Esophagus muscularis mucosa (tissue), 4 donors: ENCODE results near the gene SIAH3. TPM values are rescaled to one million over a fixed set of nuclear protein-coding genes. Genes with fewer than 3 reads are reported as not detected.

Source experiments
- DNase-seq: peaks from one replicate; pipeline ENCODE4 v3.0.0-alpha.2; 2017; ENCODE audit errors: extremely low spot score
- H3K27ac ChIP-seq, 4 donors: fragments of 200-600 bp; sonication (generic); replicated peaks in 1 of 4; 1 replicate in 3 of 4; 2 replicates in 1 of 4; pipeline ENCODE4 v1.5.1; 2016 to 2019; ENCODE audit warnings: mild to moderate bottlenecking in 1 of 4
- H3K27me3 ChIP-seq, 4 donors: fragments of 200-600 bp; sonication (generic); one replicate each; pipeline versions ENCODE4 v1.5.1 to v1.6.0; 2016 to 2019
- H3K36me3 ChIP-seq, 4 donors: fragments of 200-600 bp; sonication (generic); one replicate each; pipeline ENCODE4 v1.5.1; 2016 to 2019
- H3K4me1 ChIP-seq, 4 donors: fragments of 200-600 bp; sonication (generic); one replicate each; pipeline ENCODE4 v1.5.1; 2016 to 2019
- H3K4me3 ChIP-seq, 4 donors: fragments of 200-600 bp; sonication (generic); 1 replicate in 2 of 4; 2 replicates in 2 of 4; pipeline ENCODE4 v1.5.1; 2016 to 2019; ENCODE audit warnings: mild to moderate bottlenecking in 4 of 4, moderate library complexity in 1 of 4
- H3K9me3 ChIP-seq, 4 donors: fragments of 200-600 bp; sonication (generic); 1 replicate in 3 of 4; 2 replicates in 1 of 4; pipeline ENCODE4 v1.5.1; 2016 to 2019
- EP300 ChIP-seq: sonication (generic); formaldehyde crosslinking; IDR thresholded peaks from one replicate; pipeline ENCODE4 v1.6.1; 2017; ENCODE audit warnings: antibody characterized with exemption
- POLR2A ChIP-seq: fragments of 450-650 bp; IDR thresholded peaks from one replicate; pipeline ENCODE4 v1.6.1; 2017; ENCODE audit warnings: antibody characterized with exemption, moderate library complexity, mild to moderate bottlenecking, low read depth
- POLR2AphosphoS5 ChIP-seq, 2 donors: sonication (generic); formaldehyde crosslinking; IDR thresholded peaks; one replicate each; pipeline ENCODE4 v1.6.1; 2017; ENCODE audit warnings: antibody characterized with exemption in 2 of 2
- WGBS: methylation state at CpG from one replicate; pipeline ENCODE4 v1.1.5; 2018; 5-methylcytosine and 5-hydroxymethylcytosine counted together
- intact Hi-C: fragments of 100-400 bp; cut with DNase I; formaldehyde crosslinking; loops from one replicate; pipeline ENCODE4 v1.15.1; 2023
- total RNA-seq, 4 donors: library from RNA; depleted of rRNA; stranded (reverse); fragments of >200 nt; gene quantifications; one replicate each; pipeline versions ENCODE4 v1.1.0 to v1.2.1, GENCODE V29; 2016
- TF ChIP-seq, protein P1 (sequence below), 3 experiments: fragments of 200-600 bp in 2 of 3; fragments of 450-650 bp in 1 of 3; sonication (generic) in 2 of 3; IDR thresholded peaks; one replicate each; pipeline ENCODE4 v1.5.1; 2017 to 2019; ENCODE audit warnings: antibody characterized with exemption in 3 of 3, mild to moderate bottlenecking in 2 of 3, moderate library complexity in 1 of 3

SIAH3 gene
- total RNA-seq, 4 donors from 2014 or later: not detected

GRCh38 chr13:45742985-45743384 lies 108.6 kb downstream of the SIAH3 start:
- no peaks in the 10 kb centered on the region for H3K36me3 ChIP-seq
- H3K9me3 ChIP-seq: no peaks in the 10 kb centered on the region
- H3K4me3 ChIP-seq: no peak overlapping the region
- TF ChIP-seq EP300 (no peak), POLR2A (no peak), POLR2AphosphoS5 (IDR thresholded peaks at IDR 0.05) (no peak)
- TF ChIP-seq, protein P1, sequence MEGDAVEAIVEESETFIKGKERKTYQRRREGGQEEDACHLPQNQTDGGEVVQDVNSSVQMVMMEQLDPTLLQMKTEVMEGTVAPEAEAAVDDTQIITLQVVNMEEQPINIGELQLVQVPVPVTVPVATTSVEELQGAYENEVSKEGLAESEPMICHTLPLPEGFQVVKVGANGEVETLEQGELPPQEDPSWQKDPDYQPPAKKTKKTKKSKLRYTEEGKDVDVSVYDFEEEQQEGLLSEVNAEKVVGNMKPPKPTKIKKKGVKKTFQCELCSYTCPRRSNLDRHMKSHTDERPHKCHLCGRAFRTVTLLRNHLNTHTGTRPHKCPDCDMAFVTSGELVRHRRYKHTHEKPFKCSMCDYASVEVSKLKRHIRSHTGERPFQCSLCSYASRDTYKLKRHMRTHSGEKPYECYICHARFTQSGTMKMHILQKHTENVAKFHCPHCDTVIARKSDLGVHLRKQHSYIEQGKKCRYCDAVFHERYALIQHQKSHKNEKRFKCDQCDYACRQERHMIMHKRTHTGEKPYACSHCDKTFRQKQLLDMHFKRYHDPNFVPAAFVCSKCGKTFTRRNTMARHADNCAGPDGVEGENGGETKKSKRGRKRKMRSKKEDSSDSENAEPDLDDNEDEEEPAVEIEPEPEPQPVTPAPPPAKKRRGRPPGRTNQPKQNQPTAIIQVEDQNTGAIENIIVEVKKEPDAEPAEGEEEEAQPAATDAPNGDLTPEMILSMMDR (IDR thresholded peaks at IDR 0.05): no peak
- WGBS: 90% methylated on average over 5 of the region's 5 CpGs
- intact Hi-C loops: no loop called here
- H3K4me1 ChIP-seq: no peaks in the 10 kb centered on the region
- no peaks in the 10 kb centered on the region for H3K27me3 ChIP-seq
- H3K27ac ChIP-seq: no peak overlapping the region
- no peak for DNase-seq

DNA sequence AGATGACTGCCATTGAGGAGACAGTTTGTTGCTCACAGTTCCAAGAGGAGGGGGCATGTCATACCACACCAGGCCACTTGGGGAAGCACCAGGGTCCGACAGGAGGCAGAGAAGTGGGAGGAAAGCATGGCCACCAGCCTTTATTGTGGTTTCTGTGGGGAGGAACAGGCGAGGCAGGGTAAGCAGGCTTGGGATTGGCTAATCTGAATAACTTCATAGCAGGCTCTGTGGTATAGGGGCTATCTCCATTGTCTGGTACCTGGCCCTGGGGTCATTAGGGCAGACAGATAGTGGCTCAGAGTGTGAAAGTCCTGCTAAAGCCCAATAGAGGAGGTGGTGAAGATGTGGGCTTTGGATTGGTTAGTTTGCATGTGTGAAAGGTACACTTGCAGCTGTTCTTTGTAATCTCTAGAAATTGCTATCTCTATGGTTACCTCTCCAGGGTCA lies 114.0 kb downstream of the SIAH3 start:
- WGBS: 63% methylated on average over 2 of the region's 2 CpGs
- Histone ChIP-seq H3K36me3 (no peaks in the 10 kb centered on the region), H3K9me3 (peaks cover 0 to 4% (median 0%) of the 10 kb centered on the region in 4 donors), H3K27ac (no peak overlapping the region), H3K27me3 (peaks cover 0 to 6% (median 0%) of the 10 kb centered on the region in 4 donors), H3K4me1 (no peaks in the 10 kb centered on the region), H3K4me3 (no peak overlapping the region)
- no peak for DNase-seq
- TF ChIP-seq, protein P1 (IDR thresholded peaks at IDR 0.05): no peak
- TF ChIP-seq POLR2A: no peak
- TF ChIP-seq POLR2AphosphoS5 (IDR thresholded peaks at IDR 0.05): no peak
- no peak for TF ChIP-seq EP300
- intact Hi-C loops: no loop called here

DNA sequence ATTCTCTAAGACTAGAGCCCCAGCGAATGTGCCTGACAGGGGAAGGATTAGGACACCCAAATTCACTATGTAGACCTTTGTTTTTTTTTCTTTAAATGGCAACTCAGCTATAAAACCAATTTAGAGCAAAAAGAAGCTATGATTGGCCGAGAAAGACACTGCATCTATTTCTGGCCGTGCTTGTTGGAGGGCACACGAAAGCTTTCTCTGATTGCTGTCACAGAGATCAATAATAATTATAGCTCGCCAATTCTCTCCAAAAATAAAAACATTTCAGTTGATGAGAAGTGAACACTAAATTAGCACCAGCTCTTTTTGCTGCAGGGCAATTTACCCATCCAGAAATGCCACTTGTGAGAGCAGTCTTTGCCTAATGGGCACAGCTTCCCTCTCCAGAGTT lies 118.2 kb downstream of the SIAH3 start:
- DNase-seq: no peak
- H3K27me3 ChIP-seq: peaks cover 0 to 13% (median 0%) of the 10 kb centered on the region in 4 donors
- H3K9me3 ChIP-seq: peaks cover 0 to 4% (median 0%) of the 10 kb centered on the region in 4 donors
- no peaks in the 10 kb centered on the region for H3K4me1 ChIP-seq
- no peaks in the 10 kb centered on the region for H3K36me3 ChIP-seq
- no peak overlapping the region for H3K4me3 ChIP-seq
- H3K27ac ChIP-seq: no peak overlapping the region
- WGBS: 86% methylated on average over 5 of the region's 5 CpGs
- no peak for TF ChIP-seq POLR2AphosphoS5 (IDR thresholded peaks at IDR 0.05)
- no peak for TF ChIP-seq EP300
- no peak for TF ChIP-seq POLR2A
- TF ChIP-seq, protein P1 (IDR thresholded peaks at IDR 0.05): no peak
- intact Hi-C loops: no loop called here

DNA sequence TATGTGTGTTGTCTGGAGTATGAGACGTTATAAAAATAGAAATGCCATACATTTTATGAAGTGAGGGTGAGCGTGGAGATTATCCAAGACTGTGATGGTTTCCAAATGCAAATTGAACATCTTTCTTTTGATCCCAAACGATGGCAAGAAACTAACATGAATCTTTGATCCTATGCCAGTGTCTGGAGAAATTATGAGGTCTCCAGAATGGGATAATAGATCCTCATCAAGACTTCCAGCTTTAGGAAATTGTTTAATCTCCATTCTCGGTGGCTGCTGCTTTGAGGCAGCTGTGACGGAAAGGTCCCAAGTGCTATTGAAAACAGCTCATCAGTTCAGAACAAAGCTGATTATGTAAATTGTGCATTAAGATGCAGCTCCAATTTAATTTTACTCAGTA lies 118.6 kb downstream of the SIAH3 start:
- DNase-seq: no peak
- 47% methylated on average over 5 of the region's 5 CpGs for WGBS
- Histone ChIP-seq H3K27me3 (peaks cover 0 to 13% (median 0%) of the 10 kb centered on the region in 4 donors), H3K27ac (no peak overlapping the region), H3K4me3 (no peak overlapping the region), H3K36me3 (no peaks in the 10 kb centered on the region), H3K9me3 (peaks cover 0 to 4% (median 0%) of the 10 kb centered on the region in 4 donors), H3K4me1 (no peaks in the 10 kb centered on the region)
- TF ChIP-seq EP300 (no peak), POLR2A (no peak), POLR2AphosphoS5 (IDR thresholded peaks at IDR 0.05) (no peak)
- intact Hi-C loops: no loop called here

- H3K36me3 ChIP-seq: no peaks in the 10 kb centered on the region
- no peak for DNase-seq
- intact Hi-C loops: no loop called here
Measured at GRCh38 chr13:45731455-45731854, 120.1 kb downstream of the SIAH3 start.

More at GRCh38 chr13:45731455-45731854, 120.1 kb downstream of the SIAH3 start:
- Histone ChIP-seq H3K27me3 (peaks cover 0 to 13% (median 0%) of the 10 kb centered on the region in 4 donors), H3K9me3 (peaks cover 0 to 4% (median 0%) of the 10 kb centered on the region in 4 donors), H3K27ac (no peak overlapping the region), H3K4me3 (no peak overlapping the region), H3K4me1 (no peaks in the 10 kb centered on the region)
- TF ChIP-seq POLR2A: no peak
- no peak for TF ChIP-seq EP300
- no peak for TF ChIP-seq POLR2AphosphoS5 (IDR thresholded peaks at IDR 0.05)
- TF ChIP-seq, protein P1 (IDR thresholded peaks at IDR 0.05): no peak
- WGBS: 96% methylated on average over 3 of the region's 3 CpGs
